OCI-LY7 (cell line): Measurements from ENCODE around the gene RNF10. TPM values are rescaled to one million over a fixed set of nuclear protein-coding genes. Genes with fewer than 3 reads are reported as not detected.

ENCODE experiments used
- BruUV-seq: library from RNA; stranded (reverse); fragments of 400-500 nt; replicated peaks from 2 replicates; lab custom pipeline; 2021; lab: Mats Ljungman, UMichigan
- CTCF ChIA-PET: fragments of 300-600 bp; sonication (Branson Sonifier 250); formaldehyde crosslinking; loops from one replicate; lab custom pipeline; 2022; ENCODE audit warnings: antibody characterized with exemption; ENCODE audit not compliant: unreplicated experiment; lab: Charles Lee
- POLR2A ChIA-PET: fragments of 300-600 bp; sonication (Branson Sonifier 250); formaldehyde crosslinking; loops from one replicate; lab custom pipeline; 2022; ENCODE audit warnings: antibody characterized with exemption; lab: Charles Lee
- DNase-seq: peaks from one replicate; pipeline ENCODE4 v3.0.0-alpha.2; 2015; ENCODE audit warnings: low spot score
- H2AFZ ChIP-seq: fragments of 200-600 bp; sonication (generic), shearing (Covaris generic); 2 replicates; pipeline ENCODE4 v1.6.1; 2014; ENCODE audit warnings: mild to moderate bottlenecking, antibody characterized with exemption, low read length, moderate library complexity
- H3K27ac ChIP-seq: fragments of 200-600 bp; sonication (generic); 2 replicates; pipeline ENCODE4 v1.5.1; 2014; ENCODE audit warnings: mixed run types, low read depth, mild to moderate bottlenecking, moderate library complexity, low read length, inconsistent platforms; ENCODE audit not compliant: poor library complexity, severe bottlenecking
- H3K36me3 ChIP-seq: fragments of 200-600 bp; sonication (generic); 2 replicates; pipeline ENCODE4 v1.6.1; 2014; ENCODE audit warnings: mild to moderate bottlenecking, antibody characterized with exemption, low read length, moderate library complexity, mixed read lengths; ENCODE audit not compliant: insufficient read depth
- H3K4me1 ChIP-seq: fragments of 200-600 bp; sonication (generic); 2 replicates; pipeline ENCODE4 v1.5.1; 2014; ENCODE audit warnings: mild to moderate bottlenecking, low read length; ENCODE audit not compliant: insufficient read depth, poor library complexity, severe bottlenecking
- H3K4me2 ChIP-seq: fragments of 200-600 bp; sonication (generic); 2 replicates; pipeline ENCODE4 v1.6.1; 2014; ENCODE audit warnings: mild to moderate bottlenecking, low read length
- H3K4me3 ChIP-seq: fragments of 200-600 bp; sonication (generic); 2 replicates; pipeline ENCODE4 v1.5.1; 2014; ENCODE audit warnings: mild to moderate bottlenecking, low read depth, low read length; ENCODE audit not compliant: poor library complexity, severe bottlenecking
- H3K79me2 ChIP-seq: fragments of 200-600 bp; sonication (generic); 2 replicates; pipeline ENCODE4 v1.6.1; 2016; ENCODE audit warnings: low read depth, mild to moderate bottlenecking, low read length, moderate library complexity, mixed read lengths; ENCODE audit not compliant: insufficient read depth
- H3K9me2 ChIP-seq: fragments of 200-600 bp; sonication (generic); 2 replicates; pipeline ENCODE4 v1.6.1; 2016; ENCODE audit warnings: mild to moderate bottlenecking, low read length, mixed read lengths; ENCODE audit not compliant: insufficient read depth
- H3K9me3 ChIP-seq: fragments of 200-600 bp; sonication (generic); 2 replicates; pipeline ENCODE4 v1.6.1; 2014; ENCODE audit warnings: mild to moderate bottlenecking, mixed run types, low read length, mixed read lengths
- H4K20me1 ChIP-seq: fragments of 200-600 bp; sonication (generic); 2 replicates; pipeline ENCODE4 v1.6.1; 2014; ENCODE audit warnings: mild to moderate bottlenecking, antibody characterized with exemption, low read length, moderate library complexity, mixed read lengths; ENCODE audit not compliant: insufficient read depth
- EZH2phosphoT487 ChIP-seq: fragments of 200-600 bp; sonication (generic); IDR thresholded peaks from 2 replicates; pipeline ENCODE4 v1.6.1; 2018; ENCODE audit warnings: low read depth, borderline replicate concordance, mild to moderate bottlenecking, mixed run types, antibody characterized with exemption, low read length, moderate library complexity, mixed read lengths
- intact Hi-C: fragments of 100-400 bp; cut with micrococcal nuclease; formaldehyde crosslinking; loops from one replicate; pipeline ENCODE4 v1.10.0; 2022; ENCODE audit not compliant: unreplicated experiment
- total RNA-seq, 2 experiments: library from RNA; depleted of rRNA in 1 of 2; stranded (reverse); fragments of >200 nt in 1 of 2; shearing (Covaris generic) in 1 of 2; gene quantifications; 2 replicates each; pipeline ENCODE4 v1.2.3, GENCODE V29; 2014 to 2022
- TF ChIP-seq, protein P1 (sequence below): fragments of 200-600 bp; sonication (generic); conservative IDR thresholded peaks from 2 replicates; pipeline ENCODE4 v1.5.1; 2014; ENCODE audit warnings: mild to moderate bottlenecking, antibody characterized with exemption, low read length, moderate library complexity, mixed read lengths

RNF10 gene
- total RNA-seq, 2 experiments from 2014 or later: 52.2 to 150 TPM

DNA sequence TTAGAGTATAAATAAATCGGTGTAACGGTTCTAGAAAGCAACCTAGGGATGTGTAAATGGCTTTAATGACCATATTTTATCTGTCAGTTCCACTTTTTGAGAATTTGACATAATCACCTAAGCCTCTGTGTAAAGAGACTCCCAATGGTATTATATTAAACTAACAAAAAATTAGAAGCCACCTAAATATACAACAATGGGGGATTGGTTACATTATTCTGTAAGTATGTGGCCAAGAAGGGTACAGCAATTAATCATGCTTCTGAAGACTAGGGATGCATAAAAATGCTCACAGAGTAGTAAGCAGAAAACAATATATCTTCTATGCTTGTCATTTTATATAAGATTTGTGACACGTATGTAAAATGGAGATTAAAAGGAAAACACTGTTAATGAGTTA lies 10.5 kb downstream of the RNF10 start:
- no peak overlapping the region for H3K4me2 ChIP-seq
- CTCF ChIA-PET: no interaction called here
- H3K4me1 ChIP-seq: no peaks in the 10 kb centered on the region

DNA sequence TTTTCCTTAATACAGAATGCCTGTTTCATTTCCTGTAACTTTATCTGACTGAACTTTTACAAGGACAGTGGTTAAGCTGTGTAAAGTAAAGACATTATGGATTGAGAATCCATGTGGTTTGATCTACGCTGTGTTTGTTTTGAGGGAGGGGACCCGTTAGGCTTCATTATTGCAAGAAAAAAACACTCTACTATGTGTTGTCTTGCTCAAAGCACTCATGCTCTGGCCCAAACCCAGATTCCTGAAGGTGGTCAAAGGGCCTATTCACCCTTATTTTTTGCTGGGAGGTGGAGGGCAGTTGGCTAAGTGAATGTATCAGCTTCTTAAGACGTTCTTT lies 11.9 kb downstream of the RNF10 start:
- no peaks in the 10 kb centered on the region for H3K9me3 ChIP-seq
- ChIA-PET CTCF (no interaction called here), POLR2A (no interaction called here)
- intact Hi-C loops: no loop called here
- H3K36me3 ChIP-seq: peaks cover 83% of the 10 kb centered on the region
- H3K27ac ChIP-seq: no peak overlapping the region
- no peaks in the 10 kb centered on the region for H3K9me2 ChIP-seq
- BruUV-seq: no TSS peak
- peaks cover 61% of the 10 kb centered on the region; the same call in 1 of the 2 replicates for H3K79me2 ChIP-seq
- DNase-seq: no peak
- TF ChIP-seq EZH2phosphoT487: no peak
- TF ChIP-seq, protein P1, sequence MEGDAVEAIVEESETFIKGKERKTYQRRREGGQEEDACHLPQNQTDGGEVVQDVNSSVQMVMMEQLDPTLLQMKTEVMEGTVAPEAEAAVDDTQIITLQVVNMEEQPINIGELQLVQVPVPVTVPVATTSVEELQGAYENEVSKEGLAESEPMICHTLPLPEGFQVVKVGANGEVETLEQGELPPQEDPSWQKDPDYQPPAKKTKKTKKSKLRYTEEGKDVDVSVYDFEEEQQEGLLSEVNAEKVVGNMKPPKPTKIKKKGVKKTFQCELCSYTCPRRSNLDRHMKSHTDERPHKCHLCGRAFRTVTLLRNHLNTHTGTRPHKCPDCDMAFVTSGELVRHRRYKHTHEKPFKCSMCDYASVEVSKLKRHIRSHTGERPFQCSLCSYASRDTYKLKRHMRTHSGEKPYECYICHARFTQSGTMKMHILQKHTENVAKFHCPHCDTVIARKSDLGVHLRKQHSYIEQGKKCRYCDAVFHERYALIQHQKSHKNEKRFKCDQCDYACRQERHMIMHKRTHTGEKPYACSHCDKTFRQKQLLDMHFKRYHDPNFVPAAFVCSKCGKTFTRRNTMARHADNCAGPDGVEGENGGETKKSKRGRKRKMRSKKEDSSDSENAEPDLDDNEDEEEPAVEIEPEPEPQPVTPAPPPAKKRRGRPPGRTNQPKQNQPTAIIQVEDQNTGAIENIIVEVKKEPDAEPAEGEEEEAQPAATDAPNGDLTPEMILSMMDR: no peak
- H2AFZ ChIP-seq: no peak overlapping the region
- no peaks in the 10 kb centered on the region for H3K4me1 ChIP-seq
- no peak overlapping the region for H3K4me2 ChIP-seq
- H3K4me3 ChIP-seq: no peak overlapping the region
- no peaks in the 10 kb centered on the region for H4K20me1 ChIP-seq

More for the DNA sequence above, 10.5 kb downstream of the RNF10 start:
- no peak for DNase-seq
- peaks cover 87% of the 10 kb centered on the region for H3K36me3 ChIP-seq
- no peaks in the 10 kb centered on the region for H3K9me3 ChIP-seq
- POLR2A ChIA-PET: no interaction called here
- H3K79me2 ChIP-seq: peaks cover 64% of the 10 kb centered on the region
- BruUV-seq: no TSS peak
- H3K9me2 ChIP-seq: no peaks in the 10 kb centered on the region
- no peak overlapping the region for H2AFZ ChIP-seq
- intact Hi-C loops: no loop called here
- H4K20me1 ChIP-seq: no peaks in the 10 kb centered on the region
- no peak overlapping the region for H3K4me3 ChIP-seq
- H3K27ac ChIP-seq: no peak overlapping the region
- TF ChIP-seq, protein P1: no peak
- no peak for TF ChIP-seq EZH2phosphoT487

DNA sequence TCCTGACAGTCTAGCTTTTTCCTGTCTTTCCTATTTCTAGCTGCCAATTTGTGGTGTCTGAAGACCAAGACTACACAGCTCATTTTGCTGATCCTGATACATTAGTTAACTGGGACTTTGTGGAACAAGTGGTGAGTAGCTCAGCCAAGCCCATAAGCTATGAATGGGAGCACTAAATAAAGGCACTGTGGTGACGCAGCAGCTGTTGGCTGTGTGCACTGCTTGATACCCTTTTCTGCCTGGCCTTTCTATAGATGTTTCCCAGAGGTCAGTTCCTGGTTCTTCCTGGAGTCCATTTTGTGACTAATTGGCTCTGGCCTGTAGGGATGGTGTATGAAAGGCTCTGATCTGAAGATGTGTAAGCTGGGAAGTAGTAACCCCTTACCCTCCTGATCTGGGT lies 20.5 kb downstream of the RNF10 start:
- H3K9me3 ChIP-seq: no peaks in the 10 kb centered on the region
- H4K20me1 ChIP-seq: no peaks in the 10 kb centered on the region
- H3K4me3 ChIP-seq: no peak overlapping the region
- ChIA-PET CTCF (no interaction called here), POLR2A (interaction anchor here (0.6 kb wide), 1 partner anchor 143 kb away, joined by 3 read pairs; no protein-coding TSS in a partner anchor)
- H3K4me1 ChIP-seq: no peaks in the 10 kb centered on the region
- H3K4me2 ChIP-seq: no peak overlapping the region
- no peak for DNase-seq
- intact Hi-C loops: no loop called here
- no peak overlapping the region for H2AFZ ChIP-seq
- no peak overlapping the region for H3K27ac ChIP-seq
- TF ChIP-seq, protein P1: no peak
- TF ChIP-seq EZH2phosphoT487: no peak
- peaks cover 11% of the 10 kb centered on the region; the same call in 1 of the 2 replicates for H3K79me2 ChIP-seq
- peaks cover 82% of the 10 kb centered on the region for H3K36me3 ChIP-seq
- BruUV-seq: no TSS peak
- H3K9me2 ChIP-seq: no peaks in the 10 kb centered on the region
